Right atrium auricular region (tissue), 2 donors: ENCODE measurements around the gene THOC5. TPM values are rescaled to one million over a fixed set of nuclear protein-coding genes. Genes with fewer than 3 reads are reported as not detected.

ENCODE experiments used
- DNase-seq: peaks from one replicate; pipeline ENCODE4 v3.0.0-alpha.2; 2019; ENCODE audit warnings: low spot score
- H3K27ac ChIP-seq, 2 donors: fragments of 200-600 bp; sonication (generic); 1 replicate in 1 of 2; 2 replicates in 1 of 2; pipeline ENCODE4 v1.5.1; 2016 to 2019
- H3K27me3 ChIP-seq, 2 donors: fragments of 200-600 bp; sonication (generic); one replicate each; pipeline versions ENCODE4 v1.5.1 to v1.6.0; 2017 to 2019
- H3K36me3 ChIP-seq: fragments of 200-600 bp; sonication (generic); one replicate; pipeline ENCODE4 v1.5.1; 2016
- H3K4me1 ChIP-seq, 2 donors: fragments of 200-600 bp; sonication (generic); one replicate each; pipeline versions ENCODE4 v1.5.1 to v1.6.0; 2017 to 2019
- H3K4me3 ChIP-seq, 2 donors: fragments of 200-600 bp; sonication (generic); 1 replicate in 1 of 2; 2 replicates in 1 of 2; pipeline ENCODE4 v1.5.1; 2017 to 2019; ENCODE audit warnings: mild to moderate bottlenecking in 1 of 2, moderate library complexity in 1 of 2
- H3K9me3 ChIP-seq, 2 donors: fragments of 200-600 bp; sonication (generic); one replicate each; pipeline ENCODE4 v1.5.1; 2019
- total RNA-seq, 2 donors: library from RNA; depleted of rRNA; stranded (reverse); fragments of >200 nt; gene quantifications; one replicate each; pipeline ENCODE4 v1.1.0, GENCODE V29; 2016
- TF ChIP-seq, protein P1 (sequence below), 2 donors: fragments of 200-600 bp; sonication (generic); IDR thresholded peaks; one replicate each; pipeline ENCODE4 v1.5.1; 2019; ENCODE audit warnings: antibody characterized with exemption in 2 of 2

Gene THOC5
- total RNA-seq, 2 donors from 2014 or later, result 34.9 to 42.7 TPM

- Histone ChIP-seq H3K27ac (no peak overlapping the region), H3K4me1 (peaks cover 0 to 18% of the 10 kb centered on the region in 2 donors), H3K4me3 (peak overlapping the region in 1 of 2 donors; percentile 37), H3K36me3 (no peaks in the 10 kb centered on the region), H3K27me3 (peaks cover 15 to 24% of the 10 kb centered on the region in 2 donors), H3K9me3 (no peaks in the 10 kb centered on the region)
- no peak for DNase-seq
- TF ChIP-seq, protein P1, sequence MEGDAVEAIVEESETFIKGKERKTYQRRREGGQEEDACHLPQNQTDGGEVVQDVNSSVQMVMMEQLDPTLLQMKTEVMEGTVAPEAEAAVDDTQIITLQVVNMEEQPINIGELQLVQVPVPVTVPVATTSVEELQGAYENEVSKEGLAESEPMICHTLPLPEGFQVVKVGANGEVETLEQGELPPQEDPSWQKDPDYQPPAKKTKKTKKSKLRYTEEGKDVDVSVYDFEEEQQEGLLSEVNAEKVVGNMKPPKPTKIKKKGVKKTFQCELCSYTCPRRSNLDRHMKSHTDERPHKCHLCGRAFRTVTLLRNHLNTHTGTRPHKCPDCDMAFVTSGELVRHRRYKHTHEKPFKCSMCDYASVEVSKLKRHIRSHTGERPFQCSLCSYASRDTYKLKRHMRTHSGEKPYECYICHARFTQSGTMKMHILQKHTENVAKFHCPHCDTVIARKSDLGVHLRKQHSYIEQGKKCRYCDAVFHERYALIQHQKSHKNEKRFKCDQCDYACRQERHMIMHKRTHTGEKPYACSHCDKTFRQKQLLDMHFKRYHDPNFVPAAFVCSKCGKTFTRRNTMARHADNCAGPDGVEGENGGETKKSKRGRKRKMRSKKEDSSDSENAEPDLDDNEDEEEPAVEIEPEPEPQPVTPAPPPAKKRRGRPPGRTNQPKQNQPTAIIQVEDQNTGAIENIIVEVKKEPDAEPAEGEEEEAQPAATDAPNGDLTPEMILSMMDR (IDR thresholded peaks at IDR 0.05), result no peak
Observed at GRCh38 chr22:29481265-29482000, 72.1 kb downstream of the THOC5 start.

DNA sequence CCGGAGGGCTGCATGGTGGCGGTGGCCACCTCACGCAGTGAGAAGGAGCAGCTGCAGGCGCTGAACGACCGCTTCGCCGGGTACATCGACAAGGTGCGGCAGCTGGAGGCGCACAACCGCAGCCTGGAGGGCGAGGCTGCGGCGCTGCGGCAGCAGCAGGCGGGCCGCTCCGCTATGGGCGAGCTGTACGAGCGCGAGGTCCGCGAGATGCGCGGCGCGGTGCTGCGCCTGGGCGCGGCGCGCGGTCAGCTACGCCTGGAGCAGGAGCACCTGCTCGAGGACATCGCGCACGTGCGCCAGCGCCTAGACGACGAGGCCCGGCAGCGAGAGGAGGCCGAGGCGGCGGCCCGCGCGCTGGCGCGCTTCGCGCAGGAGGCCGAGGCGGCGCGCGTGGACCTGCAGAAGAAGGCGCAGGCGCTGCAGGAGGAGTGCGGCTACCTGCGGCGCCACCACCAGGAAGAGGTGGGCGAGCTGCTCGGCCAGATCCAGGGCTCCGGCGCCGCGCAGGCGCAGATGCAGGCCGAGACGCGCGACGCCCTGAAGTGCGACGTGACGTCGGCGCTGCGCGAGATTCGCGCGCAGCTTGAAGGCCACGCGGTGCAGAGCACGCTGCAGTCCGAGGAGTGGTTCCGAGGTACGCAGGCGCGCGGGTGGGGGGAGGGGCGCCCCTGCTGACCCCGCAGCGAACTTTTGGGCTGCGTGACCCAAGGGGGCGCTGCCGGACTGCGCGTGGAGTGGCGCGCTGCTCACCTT, 72.9 kb downstream of the THOC5 start:
- Histone ChIP-seq H3K4me1 (peaks cover 0 to 18% of the 10 kb centered on the region in 2 donors), H3K36me3 (no peaks in the 10 kb centered on the region), H3K27me3 (peaks cover 15 to 24% of the 10 kb centered on the region in 2 donors), H3K27ac (no peak overlapping the region), H3K9me3 (no peaks in the 10 kb centered on the region), H3K4me3 (peak overlapping the region in 1 of 2 donors; percentile 37)
- no peak for DNase-seq
- TF ChIP-seq, protein P1 (IDR thresholded peaks at IDR 0.05), result no peak

GRCh38 chr22:29480262-29480511, 73.4 kb downstream of the THOC5 start:
- Histone ChIP-seq H3K36me3 (no peaks in the 10 kb centered on the region), H3K27me3 (peaks cover 15 to 24% of the 10 kb centered on the region in 2 donors), H3K9me3 (no peaks in the 10 kb centered on the region), H3K27ac (no peak overlapping the region), H3K4me3 (peak overlapping the region in 1 of 2 donors; percentile 37), H3K4me1 (peaks cover 0 to 18% of the 10 kb centered on the region in 2 donors)
- no peak for DNase-seq
- TF ChIP-seq, protein P1 (IDR thresholded peaks at IDR 0.05), result no peak

GRCh38 chr22:29479417-29480261, 73.9 kb downstream of the THOC5 start, which contains the start of gene NEFH:
NEFH (plus strand) TSS chr22:29480218; CDS start chr22:29480263, 45 bp downstream.
- Histone ChIP-seq H3K4me1 (peaks cover 0 to 18% of the 10 kb centered on the region in 2 donors), H3K27ac (no peak within 1 kb of the TSS), H3K4me3 (peak within 1 kb of the TSS in 1 of 2 donors; percentile 37), H3K36me3 (no peaks in the 10 kb centered on the region), H3K9me3 (no peaks in the 10 kb centered on the region), H3K27me3 (peaks cover 15 to 24% of the 10 kb centered on the region in 2 donors)
- no peak for DNase-seq
- TF ChIP-seq, protein P1 (IDR thresholded peaks at IDR 0.05), result no peak

DNA sequence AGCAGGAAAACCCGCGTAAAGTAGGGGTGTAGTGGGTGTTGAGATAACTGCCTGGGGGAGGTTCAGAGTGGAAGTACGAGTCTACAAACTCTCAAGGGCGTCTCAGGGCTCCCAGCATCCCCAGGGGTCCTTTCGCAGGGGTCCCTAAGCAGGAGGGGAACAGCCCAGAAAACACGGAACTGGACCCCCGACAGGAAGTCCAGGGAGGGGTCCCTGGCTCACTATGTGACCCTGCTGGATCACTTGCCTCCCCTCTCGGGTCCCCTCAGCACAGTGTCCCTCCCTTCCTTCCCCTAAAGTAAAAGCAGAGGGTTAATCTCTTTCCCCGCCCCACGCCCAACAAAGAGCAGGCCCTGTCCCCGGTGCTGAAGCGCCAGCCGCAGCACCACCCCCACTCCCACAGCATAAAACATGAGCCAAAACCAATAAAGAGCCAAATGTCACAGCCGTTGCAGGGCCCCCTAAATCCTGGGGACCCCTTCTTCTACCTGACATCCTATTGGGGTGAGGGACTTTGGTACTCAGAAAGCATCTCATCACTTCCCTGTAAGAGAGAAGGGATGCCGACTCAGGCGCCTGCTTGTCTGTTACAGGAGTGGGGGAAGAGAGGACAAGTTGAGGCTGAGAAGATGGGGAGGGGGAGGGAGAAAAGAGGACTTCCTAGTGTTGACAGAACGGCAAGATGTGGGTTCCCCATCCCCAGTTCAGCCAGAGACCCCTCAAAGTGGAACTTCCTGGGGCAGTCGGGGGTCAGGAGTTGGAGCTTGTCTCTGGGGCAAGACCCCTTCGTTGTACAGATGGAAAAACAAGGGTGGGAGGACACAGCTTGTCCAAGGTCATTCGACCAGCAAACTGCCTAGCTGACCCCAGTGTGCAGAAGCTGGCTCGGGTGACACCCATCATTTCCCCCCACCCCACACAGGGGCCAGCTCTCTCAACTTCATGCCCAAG, 75.0 kb downstream of the THOC5 start:
- DNase-seq, result no peak
- H3K4me1 ChIP-seq, result peaks cover 0 to 18% of the 10 kb centered on the region in 2 donors
- TF ChIP-seq, protein P1 (IDR thresholded peaks at IDR 0.05), result no peak
- H3K27me3 ChIP-seq, result peaks cover 15 to 24% of the 10 kb centered on the region in 2 donors
- no peaks in the 10 kb centered on the region for H3K36me3 ChIP-seq
- no peak overlapping the region for H3K27ac ChIP-seq
- no peaks in the 10 kb centered on the region for H3K9me3 ChIP-seq
- H3K4me3 ChIP-seq, result no peak overlapping the region
